GM21529 (cell line): ENCODE measurements around the gene CHST10.
"Not testable (repeated sequence)": the region's sequence is repeated elsewhere in the genome, so short reads cannot be mapped to it uniquely, and the experiment has no call there.

ENCODE experiments used
- ATAC-seq: cut with Tn5 transposase; IDR thresholded peaks from one replicate; pipeline ENCODE4 v1.9.1; 2021; ENCODE audit not compliant: unreplicated experiment

CHST10 gene

GRCh38 chr2:100416935-100417710 is at the start of gene CHST10:
CHST10 (minus strand) TSS chr2:100417668; CDS start chr2:100406675, 10,993 bp downstream.
- ATAC-seq, result peak; percentile 93

- no peak for ATAC-seq
These were observed 43.5 kb upstream of the CHST10 start for GRCh38 chr2:100460904-100461530.

GRCh38 chr2:100456357-100456756 is 38.9 kb upstream of the CHST10 start:
- ATAC-seq, result not testable (repeated sequence)

- peak; percentile 56 for ATAC-seq
These were observed 36.4 kb upstream of the CHST10 start for GRCh38 chr2:100453853-100454252.

GRCh38 chr2:100451734-100452133 is 34.3 kb upstream of the CHST10 start:
- no peak for ATAC-seq

- ATAC-seq, result no peak
These were observed 33.6 kb upstream of the CHST10 start for GRCh38 chr2:100451092-100451491.

GRCh38 chr2:100446696-100447095 is 29.2 kb upstream of the CHST10 start:
- no peak for ATAC-seq

GRCh38 chr2:100437751-100438150 is 20.3 kb upstream of the CHST10 start:
- no peak for ATAC-seq

GRCh38 chr2:100429726-100430125 is 12.3 kb upstream of the CHST10 start:
- ATAC-seq, result no peak

GRCh38 chr2:100427627-100428258 is 10.3 kb upstream of the CHST10 start:
- peak; percentile 48 for ATAC-seq

- no peak for ATAC-seq
These were observed 9.6 kb upstream of the CHST10 start for GRCh38 chr2:100427111-100427510.

- no peak for ATAC-seq
These were observed 8.9 kb upstream of the CHST10 start for GRCh38 chr2:100426384-100426720.

GRCh38 chr2:100425573-100426383 is 8.3 kb upstream of the CHST10 start:
- ATAC-seq, result no peak

GRCh38 chr2:100425107-100425506 is 7.6 kb upstream of the CHST10 start:
- no peak for ATAC-seq

GRCh38 chr2:100424277-100424875 is 6.9 kb upstream of the CHST10 start:
- ATAC-seq, result no peak

- ATAC-seq, result no peak
These were observed 6.2 kb upstream of the CHST10 start for GRCh38 chr2:100423631-100424030.

GRCh38 chr2:100422320-100423055 is 5.0 kb upstream of the CHST10 start:
- no peak for ATAC-seq

- no peak for ATAC-seq
These were observed 2.4 kb upstream of the CHST10 start for GRCh38 chr2:100419915-100420314.

GRCh38 chr2:100418406-100418962 is 1.0 kb upstream of the CHST10 start:
- no peak for ATAC-seq

- no peak for ATAC-seq
These were observed 250 bp upstream of the CHST10 start for GRCh38 chr2:100417711-100418124.
